OCI-LY7 (cell line): Measurements from ENCODE around the gene MAN1C1.
"Not testable (repeated sequence)": the region's sequence is repeated elsewhere in the genome, so short reads cannot be mapped to it uniquely, and the experiment has no call there.

Experiments
- CTCF ChIP-seq: fragments of 200-600 bp; sonication (generic); conservative IDR thresholded peaks from 2 replicates; pipeline ENCODE4 v1.5.1; 2014; ENCODE audit warnings: mild to moderate bottlenecking, antibody characterized with exemption, low read length, moderate library complexity, mixed read lengths
- EZH2phosphoT487 ChIP-seq: fragments of 200-600 bp; sonication (generic); IDR thresholded peaks from 2 replicates; pipeline ENCODE4 v1.6.1; 2018; ENCODE audit warnings: low read depth, borderline replicate concordance, mild to moderate bottlenecking, mixed run types, antibody characterized with exemption, low read length, moderate library complexity, mixed read lengths

DNA sequence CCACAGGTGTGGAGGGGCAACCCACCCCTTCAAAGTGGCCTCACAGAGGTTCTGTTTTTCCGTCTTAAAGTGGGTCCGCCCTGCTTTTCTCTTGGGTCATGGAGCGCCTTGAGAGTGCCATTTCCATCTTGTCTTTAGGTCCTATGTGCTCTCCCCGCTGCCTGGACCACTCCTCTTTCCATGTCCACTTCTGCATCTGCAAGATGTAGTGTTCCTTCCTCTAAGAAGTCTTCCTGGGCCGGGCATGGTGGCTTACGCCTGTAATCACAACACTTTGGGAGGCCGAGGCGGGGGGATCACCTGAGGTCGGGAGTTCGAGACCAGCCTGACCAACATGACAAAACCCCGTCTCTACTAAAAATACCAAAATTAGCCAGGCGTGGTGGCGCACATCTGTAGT, 27.8 kb upstream of the MAN1C1 start:
- TF ChIP-seq CTCF, EZH2phosphoT487: not testable (repeated sequence)
